ENCODE data around the gene SPP2. TPM values are rescaled to one million over a fixed set of nuclear protein-coding genes. Genes with fewer than 3 reads are reported as not detected.

Gene SPP2
- total and polyA plus RNA-seq, 9 donors, result 0.34 TPM; not detected in 8

GRCh38 chr2:234081970-234082822 lies 31.7 kb downstream of the SPP2 start:
- H3K4me1 ChIP-seq (ENCODE audit: insufficient read depth), result no peaks in the 10 kb centered on the region
- TF ChIP-seq EP300 (IDR thresholded peaks at IDR 0.05), result no peak
- no peak for TF ChIP-seq CTCF (IDR thresholded peaks at IDR 0.05)
- no peak for DNase-seq
- no peak overlapping the region for H3K4me3 ChIP-seq
- no peaks in the 10 kb centered on the region for H3K27me3 ChIP-seq
- no peaks in the 10 kb centered on the region for H3K36me3 ChIP-seq
- no peak overlapping the region for H3K27ac ChIP-seq
- 47 to 54% (median 51%) methylated on average over 15 of the region's 15 CpGs for WGBS, 3 donors
- intact Hi-C loops (cut with DNase I), result no loop called here
- no peaks in the 10 kb centered on the region for H3K9me3 ChIP-seq

DNA sequence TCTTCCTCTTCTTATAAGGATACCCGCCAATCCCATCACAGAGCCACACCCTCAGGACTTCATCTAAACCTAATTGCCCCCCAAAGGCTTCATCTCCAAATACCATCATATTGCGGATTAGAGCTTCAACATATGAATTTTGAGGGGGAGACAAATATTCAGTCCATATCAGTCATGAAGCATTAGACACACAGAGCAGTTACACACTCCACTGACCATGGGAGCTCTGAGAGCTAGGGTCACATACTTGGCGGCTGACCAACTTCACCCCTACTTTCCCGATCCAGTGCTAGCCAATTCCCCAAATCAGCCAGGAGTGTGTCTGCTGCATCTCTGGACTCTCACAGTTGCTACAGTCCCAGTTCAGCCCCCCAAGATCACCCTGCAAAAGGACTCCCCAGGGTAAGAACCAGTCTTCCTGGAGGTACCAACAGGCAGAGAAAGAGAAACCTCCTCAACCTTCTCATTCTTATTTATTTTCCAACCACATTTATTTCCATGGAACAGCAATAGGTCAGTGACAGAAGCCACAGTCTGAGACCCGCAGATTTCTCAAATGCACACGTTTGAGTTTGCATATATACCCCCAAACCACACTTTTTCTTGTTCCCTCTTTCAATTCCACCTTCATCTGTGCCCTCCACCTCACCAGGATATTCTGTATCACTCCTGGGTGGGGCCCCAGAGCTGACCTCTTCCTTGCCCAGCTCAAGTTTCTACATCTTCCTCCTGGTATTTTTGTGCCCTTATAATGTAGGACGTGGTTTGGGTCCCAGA lies 33.3 kb downstream of the SPP2 start:
- Histone ChIP-seq H3K27ac (no peak overlapping the region), H3K36me3 (no peaks in the 10 kb centered on the region), H3K4me3 (no peak overlapping the region), H3K27me3 (no peaks in the 10 kb centered on the region), H3K4me1 (ENCODE audit: insufficient read depth) (no peaks in the 10 kb centered on the region), H3K9me3 (no peaks in the 10 kb centered on the region)
- TF ChIP-seq CTCF (IDR thresholded peaks at IDR 0.05) (no peak), EP300 (IDR thresholded peaks at IDR 0.05) (no peak), POLR2A (IDR thresholded peaks at IDR 0.05) (no peak)
- WGBS, 3 donors, result 72 to 82% (median 74%) methylated on average over 7 of the region's 7 CpGs
- DNase-seq, result no peak
- intact Hi-C loops (cut with DNase I), result no loop called here

DNA sequence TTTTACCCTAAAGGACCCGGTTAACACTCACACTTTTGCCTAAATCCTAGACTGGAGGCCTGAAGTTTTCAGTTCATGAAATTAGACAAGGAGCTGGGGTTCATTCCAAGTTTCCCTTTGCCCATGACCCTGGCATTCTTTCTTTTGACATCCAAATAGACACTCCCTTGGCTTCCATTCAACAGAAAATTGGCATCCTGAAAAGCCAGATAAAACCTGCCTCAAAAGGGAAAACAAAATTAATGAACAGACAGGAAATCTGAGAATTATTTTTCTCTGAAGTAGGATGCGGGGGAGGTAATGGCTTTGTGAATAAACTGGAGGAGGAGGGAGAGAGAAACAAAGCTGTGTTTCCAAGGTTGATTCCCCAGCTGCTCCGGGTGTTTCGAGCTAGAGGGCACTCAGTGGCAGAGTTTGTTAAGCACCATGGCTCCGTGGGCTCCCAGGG lies 41.0 kb downstream of the SPP2 start:
- no peak for DNase-seq
- Histone ChIP-seq H3K27me3 (no peaks in the 10 kb centered on the region), H3K4me1 (ENCODE audit: insufficient read depth) (peaks cover 4% of the 10 kb centered on the region), H3K27ac (no peak overlapping the region), H3K36me3 (no peaks in the 10 kb centered on the region), H3K9me3 (no peaks in the 10 kb centered on the region), H3K4me3 (no peak overlapping the region)
- TF ChIP-seq POLR2A (IDR thresholded peaks at IDR 0.05), result no peak
- no peak for TF ChIP-seq EP300 (IDR thresholded peaks at IDR 0.05)
- no peak for TF ChIP-seq CTCF (IDR thresholded peaks at IDR 0.05)
- WGBS, 3 donors, result 3 to 6% (median 4%) methylated on average over 5 of the region's 5 CpGs
- intact Hi-C loops (cut with DNase I), result no loop called here

GRCh38 chr2:234091883-234092282 lies 41.4 kb downstream of the SPP2 start:
- no peak for TF ChIP-seq CTCF (IDR thresholded peaks at IDR 0.05)
- TF ChIP-seq EP300 (IDR thresholded peaks at IDR 0.05), result no peak
- TF ChIP-seq POLR2A (IDR thresholded peaks at IDR 0.05), result no peak
- no peak overlapping the region for H3K4me3 ChIP-seq
- H3K36me3 ChIP-seq, result no peaks in the 10 kb centered on the region
- H3K27me3 ChIP-seq, result no peaks in the 10 kb centered on the region
- intact Hi-C loops (cut with DNase I), result no loop called here
- 1 to 7% (median 2%) methylated on average over 7 of the region's 7 CpGs for WGBS, 3 donors
- no peaks in the 10 kb centered on the region for H3K9me3 ChIP-seq
- H3K27ac ChIP-seq, result no peak overlapping the region
- peaks cover 4% of the 10 kb centered on the region for H3K4me1 ChIP-seq (ENCODE audit: insufficient read depth)
- peak in 1 of 5 donors; percentile 19 for DNase-seq
